ENCODE measurements around the gene SHC3. TPM values are rescaled to one million over a fixed set of nuclear protein-coding genes. Genes with fewer than 3 reads are reported as not detected.

Gene SHC3
- total RNA-seq, 1 experiment from 2014 or later = 1.8 TPM

GRCh38 chr9:89120704-89121103 lies 57.9 kb downstream of the SHC3 start:
- H3K23me2 ChIP-seq (ENCODE audit: insufficient read length, low read depth, low read length, poor library complexity, severe bottlenecking) = no peaks in the 10 kb centered on the region
- H2BK12ac ChIP-seq (ENCODE audit: insufficient read length, low read depth, low read length) = no peak overlapping the region
- no peak overlapping the region for H2AFZ ChIP-seq (ENCODE audit: low read length)
- no peak overlapping the region for H2AK5ac ChIP-seq (ENCODE audit: insufficient read length, low read length)
- no peak overlapping the region for H2BK20ac ChIP-seq (ENCODE audit: low read depth, low read length, poor library complexity, severe bottlenecking)
- no peak overlapping the region for H3K4me3 Mint-ChIP-seq
- peaks cover 0 to 8% (median 2%) of the 10 kb centered on the region in 3 experiments; a peak in 2 of 7 replicates for H3K36me3 Mint-ChIP-seq (ENCODE audit: insufficient read depth in 1 of 3, low read depth in 3 of 3)
- TF ChIP-seq, protein P1, sequence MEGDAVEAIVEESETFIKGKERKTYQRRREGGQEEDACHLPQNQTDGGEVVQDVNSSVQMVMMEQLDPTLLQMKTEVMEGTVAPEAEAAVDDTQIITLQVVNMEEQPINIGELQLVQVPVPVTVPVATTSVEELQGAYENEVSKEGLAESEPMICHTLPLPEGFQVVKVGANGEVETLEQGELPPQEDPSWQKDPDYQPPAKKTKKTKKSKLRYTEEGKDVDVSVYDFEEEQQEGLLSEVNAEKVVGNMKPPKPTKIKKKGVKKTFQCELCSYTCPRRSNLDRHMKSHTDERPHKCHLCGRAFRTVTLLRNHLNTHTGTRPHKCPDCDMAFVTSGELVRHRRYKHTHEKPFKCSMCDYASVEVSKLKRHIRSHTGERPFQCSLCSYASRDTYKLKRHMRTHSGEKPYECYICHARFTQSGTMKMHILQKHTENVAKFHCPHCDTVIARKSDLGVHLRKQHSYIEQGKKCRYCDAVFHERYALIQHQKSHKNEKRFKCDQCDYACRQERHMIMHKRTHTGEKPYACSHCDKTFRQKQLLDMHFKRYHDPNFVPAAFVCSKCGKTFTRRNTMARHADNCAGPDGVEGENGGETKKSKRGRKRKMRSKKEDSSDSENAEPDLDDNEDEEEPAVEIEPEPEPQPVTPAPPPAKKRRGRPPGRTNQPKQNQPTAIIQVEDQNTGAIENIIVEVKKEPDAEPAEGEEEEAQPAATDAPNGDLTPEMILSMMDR (conservative IDR thresholded peaks at IDR 0.05) = no peak
- H3K27ac ChIP-seq (ENCODE audit: insufficient read length, low read depth, low read length) = no peak overlapping the region
- H2BK15ac ChIP-seq (ENCODE audit: low read depth, low read length) = no peak overlapping the region
- H3K23ac ChIP-seq (ENCODE audit: insufficient read length, low read depth, low read length) = no peak overlapping the region
- H3K14ac ChIP-seq (ENCODE audit: insufficient read depth, low read length) = no peak overlapping the region
- H3K4me1 ChIP-seq (ENCODE audit: insufficient read depth, low read length) = no peaks in the 10 kb centered on the region
- no peak overlapping the region for H3K9ac ChIP-seq (ENCODE audit: extremely low read depth, insufficient read length, low read length)
- peaks cover 5% of the 10 kb centered on the region; the same call in 1 of the 2 replicates for H3K79me2 ChIP-seq (ENCODE audit: insufficient read depth, low read length)
- peaks cover 6 to 12% of the 10 kb centered on the region in 2 experiments for H3K9me3 Mint-ChIP-seq
- no peak overlapping the region for H3K18ac ChIP-seq (ENCODE audit: insufficient read length, low read depth, low read length)
- no peak overlapping the region for H3K4ac ChIP-seq (ENCODE audit: low read depth, low read length)
- H4K8ac ChIP-seq (replicated peaks; ENCODE audit: insufficient read length, low read depth, low read length) = no peak overlapping the region
- H4K5ac ChIP-seq (ENCODE audit: insufficient read length, low read depth, low read length) = no peak overlapping the region
- H2BK120ac ChIP-seq (ENCODE audit: low read depth, low read length, poor library complexity, severe bottlenecking) = no peak overlapping the region
- no peak overlapping the region for H4K91ac ChIP-seq (ENCODE audit: insufficient read length, low read depth, low read length)
- no peaks in the 10 kb centered on the region for H3K4me1 Mint-ChIP-seq
- no peak overlapping the region for H3T11ph ChIP-seq (ENCODE audit: low read length)
- no peak overlapping the region for H3K4me2 ChIP-seq (ENCODE audit: insufficient read depth, insufficient read length, low read length)
- DNase-seq = no peak
- H3K9me3 ChIP-seq (ENCODE audit: control insufficient read depth, low read depth, low read length) = no peaks in the 10 kb centered on the region
- H3K79me1 ChIP-seq (ENCODE audit: insufficient read depth, low read depth, low read length, poor library complexity, severe bottlenecking) = no peaks in the 10 kb centered on the region
- no peak overlapping the region for H3K56ac ChIP-seq (ENCODE audit: insufficient read length, low read depth, low read length)
- H4K20me1 ChIP-seq (ENCODE audit: control insufficient read depth, insufficient read depth, insufficient read length) = no peaks in the 10 kb centered on the region
- H3K27me3 ChIP-seq (ENCODE audit: insufficient read depth, low read length) = no peaks in the 10 kb centered on the region
- no peaks in the 10 kb centered on the region for H3K27me3 Mint-ChIP-seq (ENCODE audit: low read depth)
- H2BK5ac ChIP-seq (ENCODE audit: insufficient read length, low read length) = no peak overlapping the region
- H3K27ac Mint-ChIP-seq = no peak overlapping the region
- no CpG with 5 or more reads among the region's 3 CpGs for WGBS (ENCODE audit: extremely low coverage, insufficient read length, low lambda C conversion rate)

Measured in H9 (cell line).